H9 (cell line): Measurements from ENCODE around the gene CCDC38. TPM values are rescaled to one million over a fixed set of nuclear protein-coding genes. Genes with fewer than 3 reads are reported as not detected.

Source experiments
- DNase-seq: peaks from one replicate; pipeline ENCODE4 v3.0.0-alpha.2; 2017
- H2AFZ ChIP-seq: one replicate; pipeline ENCODE4 v1.6.1; 2013; ENCODE audit warnings: mild to moderate bottlenecking, low read length, control low read depth, moderate library complexity
- H2AK5ac ChIP-seq: 2 replicates; pipeline ENCODE4 v1.6.1; 2013; ENCODE audit warnings: low read length, control low read depth, mixed read lengths; ENCODE audit not compliant: insufficient read length
- H2BK120ac ChIP-seq: one replicate; pipeline ENCODE4 v1.6.1; 2013; ENCODE audit warnings: low read depth, mild to moderate bottlenecking, low read length, control low read depth, inconsistent platforms; ENCODE audit not compliant: poor library complexity, severe bottlenecking
- H2BK12ac ChIP-seq: 2 replicates; pipeline ENCODE4 v1.6.1; 2013; ENCODE audit warnings: low read length, control low read depth, mixed read lengths, low read depth; ENCODE audit not compliant: insufficient read length
- H2BK15ac ChIP-seq: 2 replicates; pipeline ENCODE4 v1.6.1; 2013; ENCODE audit warnings: low read depth, low read length, control low read depth
- H2BK20ac ChIP-seq: one replicate; pipeline ENCODE4 v1.6.1; 2013; ENCODE audit warnings: low read depth, mild to moderate bottlenecking, low read length, control low read depth, inconsistent platforms; ENCODE audit not compliant: poor library complexity, severe bottlenecking
- H2BK5ac ChIP-seq: 2 replicates; pipeline ENCODE4 v1.6.1; 2013; ENCODE audit warnings: low read length, control low read depth, mixed read lengths; ENCODE audit not compliant: insufficient read length
- H3K14ac ChIP-seq: 2 replicates; pipeline ENCODE4 v1.6.1; 2013; ENCODE audit warnings: low read length, control low read depth; ENCODE audit not compliant: insufficient read depth
- H3K18ac ChIP-seq: 2 replicates; pipeline ENCODE4 v1.6.1; 2013; ENCODE audit warnings: low read depth, mild to moderate bottlenecking, mixed read lengths, low read length, control low read depth; ENCODE audit not compliant: insufficient read length
- H3K23ac ChIP-seq: 2 replicates; pipeline ENCODE4 v1.6.1; 2013; ENCODE audit warnings: low read length, control low read depth, mixed read lengths, low read depth; ENCODE audit not compliant: insufficient read length
- H3K23me2 ChIP-seq: 2 replicates; pipeline ENCODE4 v1.6.1; 2013; ENCODE audit warnings: low read depth, mild to moderate bottlenecking, mixed read lengths, low read length, control low read depth; ENCODE audit not compliant: insufficient read length, poor library complexity, severe bottlenecking
- H3K27ac ChIP-seq: 2 replicates; pipeline ENCODE4 v1.5.1; 2013; ENCODE audit warnings: low read length, control low read depth, mixed read lengths, low read depth; ENCODE audit not compliant: insufficient read length
- H3K27me3 ChIP-seq: 2 replicates; pipeline ENCODE4 v1.6.1; 2013; ENCODE audit warnings: low read length, control low read depth, inconsistent platforms; ENCODE audit not compliant: insufficient read depth
- H3K4ac ChIP-seq: 2 replicates; pipeline ENCODE4 v1.6.1; 2013; ENCODE audit warnings: low read depth, mild to moderate bottlenecking, control low read depth, inconsistent platforms, low read length, moderate library complexity
- H3K4me1 ChIP-seq: 2 replicates; pipeline ENCODE4 v1.6.1; 2013; ENCODE audit warnings: low read length, control low read depth, inconsistent platforms; ENCODE audit not compliant: insufficient read depth
- H3K4me2 ChIP-seq: 2 replicates; pipeline ENCODE4 v1.6.1; 2013; ENCODE audit warnings: low read length, control low read depth, mixed read lengths; ENCODE audit not compliant: insufficient read length, insufficient read depth
- H3K56ac ChIP-seq: 2 replicates; pipeline ENCODE4 v1.6.1; 2013; ENCODE audit warnings: low read depth, mild to moderate bottlenecking, mixed read lengths, low read length, control low read depth; ENCODE audit not compliant: insufficient read length
- H3K79me1 ChIP-seq: 2 replicates; pipeline ENCODE4 v1.6.1; 2013; ENCODE audit warnings: low read depth, mild to moderate bottlenecking, moderate library complexity, low read length, control low read depth, inconsistent platforms; ENCODE audit not compliant: insufficient read depth, poor library complexity, severe bottlenecking
- H3K79me2 ChIP-seq: 2 replicates; pipeline ENCODE4 v1.6.1; 2013; ENCODE audit warnings: low read length, control low read depth, inconsistent platforms; ENCODE audit not compliant: insufficient read depth
- H3K9ac ChIP-seq: 2 replicates; pipeline ENCODE4 v1.6.1; 2013; ENCODE audit warnings: low read length, control low read depth, mixed read lengths; ENCODE audit not compliant: insufficient read length; ENCODE audit errors: extremely low read depth
- H3K9me3 ChIP-seq: one replicate; pipeline ENCODE4 v1.6.1; 2013; ENCODE audit warnings: low read depth, low read length, inconsistent platforms; ENCODE audit not compliant: control insufficient read depth
- H3T11ph ChIP-seq: one replicate; pipeline ENCODE4 v1.6.1; 2013; ENCODE audit warnings: mild to moderate bottlenecking, low read length, control low read depth, inconsistent platforms
- H4K20me1 ChIP-seq: one replicate; pipeline ENCODE4 v1.6.1; 2013; ENCODE audit not compliant: control insufficient read depth, insufficient read length, insufficient read depth
- H4K5ac ChIP-seq: 2 replicates; pipeline ENCODE4 v1.6.1; 2013; ENCODE audit warnings: low read depth, mild to moderate bottlenecking, mixed read lengths, low read length, control low read depth; ENCODE audit not compliant: insufficient read length
- H4K8ac ChIP-seq: replicated peaks from 2 replicates; pipeline ENCODE4 v1.6.1; 2013; ENCODE audit warnings: low read length, control low read depth, mixed read lengths, low read depth; ENCODE audit not compliant: insufficient read length
- H4K91ac ChIP-seq: 2 replicates; pipeline ENCODE4 v1.6.1; 2013; ENCODE audit warnings: low read depth, mild to moderate bottlenecking, moderate library complexity, mixed read lengths, low read length, control low read depth; ENCODE audit not compliant: insufficient read length
- H3K27ac Mint-ChIP-seq, 3 experiments: 2 replicates in 2 of 3; 3 replicates in 1 of 3; pipeline ENCODE4 v1.8.0; 2020 to 2021; ENCODE audit warnings: mixed read lengths in 3 of 3, mild to moderate bottlenecking in 1 of 3, moderate library complexity in 1 of 3
- H3K27me3 Mint-ChIP-seq: 2 replicates; pipeline ENCODE4 v1.8.0; 2021; ENCODE audit warnings: low read depth, mild to moderate bottlenecking, moderate library complexity, mixed read lengths
- H3K36me3 Mint-ChIP-seq, 3 experiments: 2 replicates in 2 of 3; 3 replicates in 1 of 3; pipeline ENCODE4 v1.8.0; 2020 to 2021; ENCODE audit warnings: low read depth in 3 of 3, mixed read lengths in 3 of 3; ENCODE audit not compliant: insufficient read depth in 1 of 3
- H3K4me1 Mint-ChIP-seq, 2 experiments: 2 replicates each; pipeline ENCODE4 v1.8.0; 2020; ENCODE audit warnings: mixed read lengths in 2 of 2
- H3K4me3 Mint-ChIP-seq, 2 experiments: 2 replicates in 1 of 2; 3 replicates in 1 of 2; pipeline ENCODE4 v1.8.0; 2020 to 2021; ENCODE audit warnings: mild to moderate bottlenecking in 2 of 2, mixed read lengths in 2 of 2, moderate library complexity in 1 of 2
- H3K9me3 Mint-ChIP-seq, 2 experiments: 2 replicates in 1 of 2; 3 replicates in 1 of 2; pipeline ENCODE4 v1.8.0; 2020; ENCODE audit warnings: mild to moderate bottlenecking in 2 of 2, mixed read lengths in 2 of 2, moderate library complexity in 1 of 2
- CTCF ChIP-seq: fragments of 200-600 bp; sonication (generic); conservative IDR thresholded peaks from 3 replicates; pipeline ENCODE4 v1.8.0; 2021; ENCODE audit warnings: antibody characterized with exemption, mild to moderate bottlenecking
- WGBS: extraction: QIAGEN DNeasy Blood & Tissue Kit; methylation state at CpG from one replicate; pipeline ENCODE4 v1.1.7; 2013; ENCODE audit warnings: missing lambda C conversion rate, low lambda C conversion rate, mixed read lengths; ENCODE audit not compliant: insufficient read length; ENCODE audit errors: extremely low coverage; 5-methylcytosine and 5-hydroxymethylcytosine counted together
- total RNA-seq: library from RNA; stranded (reverse); gene quantifications from 2 replicates; pipeline ENCODE4 v1.2.1, GENCODE V29; 2021

Gene CCDC38
- total RNA-seq, 1 experiment from 2014 or later: not detected

GRCh38 chr12:95989504-95990123, 47.2 kb upstream of the CCDC38 start:
- Histone ChIP-seq H2BK20ac (no peak overlapping the region), H3K4me1 (peaks cover 8% of the 10 kb centered on the region; the same call in 1 of the 2 replicates), H4K91ac (no peak overlapping the region), H3K4me2 (no peak overlapping the region), H2AK5ac (no peak overlapping the region), H3K79me1 (no peaks in the 10 kb centered on the region), H4K20me1 (no peaks in the 10 kb centered on the region), H3K23me2 (no peaks in the 10 kb centered on the region), H3K4ac (no peak overlapping the region), H3T11ph (no peak overlapping the region), H3K9ac (no peak overlapping the region), H3K27ac (no peak overlapping the region), H3K23ac (no peak overlapping the region), H4K8ac (no peak overlapping the region), H2BK5ac (no peak overlapping the region), H2AFZ (no peak overlapping the region), H3K79me2 (no peaks in the 10 kb centered on the region), H2BK15ac (no peak overlapping the region), H2BK12ac (no peak overlapping the region), H3K27me3 (no peaks in the 10 kb centered on the region), H2BK120ac (no peak overlapping the region), H3K9me3 (no peaks in the 10 kb centered on the region), H4K5ac (no peak overlapping the region), H3K14ac (no peak overlapping the region), H3K56ac (no peak overlapping the region), H3K18ac (no peak overlapping the region)
- Mint-ChIP-seq H3K27ac (no peak overlapping the region), H3K9me3 (no peaks in the 10 kb centered on the region), H3K4me3 (no peak overlapping the region), H3K36me3 (no peaks in the 10 kb centered on the region), H3K4me1 (peaks cover 34 to 35% of the 10 kb centered on the region in 2 experiments), H3K27me3 (peaks cover 6% of the 10 kb centered on the region)
- TF ChIP-seq CTCF: no peak
- WGBS: no CpG with 5 or more reads among the region's 4 CpGs
- no peak for DNase-seq
